Brain microvascular endothelial cell (primary cell): ENCODE data around the gene PYROXD2.

Source experiments
- DNase-seq: peaks from one replicate; pipeline ENCODE4 v3.0.0-alpha.2; 2020
- H3K27ac ChIP-seq: fragments of 250-450 bp; sonication (Bioruptor Pico); 2 replicates; pipeline ENCODE4 v1.5.1; 2020; ENCODE audit warnings: mild to moderate bottlenecking, moderate library complexity
- H3K27me3 ChIP-seq: fragments of 250-450 bp; sonication (Bioruptor Pico); replicated peaks from 2 replicates; pipeline ENCODE4 v1.5.1; 2020; ENCODE audit warnings: mild to moderate bottlenecking
- H3K36me3 ChIP-seq: fragments of 250-450 bp; sonication (Bioruptor Pico); replicated peaks from 2 replicates; pipeline ENCODE4 v1.5.1; 2020; ENCODE audit warnings: mild to moderate bottlenecking
- H3K4me3 ChIP-seq: 2 replicates; pipeline ENCODE4 v1.5.1; 2011; ENCODE audit warnings: low read depth, mild to moderate bottlenecking, control low read depth, low read length, moderate library complexity
- in situ Hi-C: cut with HindIII; loops from 2 replicates; pipeline ENCODE4 v1.10.0; 2017; ENCODE audit warnings: low sequenced_read_pairs, low pct_ligation_motif_present
- TF ChIP-seq, protein P1 (sequence below): IDR thresholded peaks from 2 replicates; pipeline ENCODE4 v1.5.1; 2011; ENCODE audit warnings: low read depth, mild to moderate bottlenecking, moderate library complexity, low read length, control low read depth, inconsistent platforms; ENCODE audit errors: missing control alignments

Gene PYROXD2

DNA sequence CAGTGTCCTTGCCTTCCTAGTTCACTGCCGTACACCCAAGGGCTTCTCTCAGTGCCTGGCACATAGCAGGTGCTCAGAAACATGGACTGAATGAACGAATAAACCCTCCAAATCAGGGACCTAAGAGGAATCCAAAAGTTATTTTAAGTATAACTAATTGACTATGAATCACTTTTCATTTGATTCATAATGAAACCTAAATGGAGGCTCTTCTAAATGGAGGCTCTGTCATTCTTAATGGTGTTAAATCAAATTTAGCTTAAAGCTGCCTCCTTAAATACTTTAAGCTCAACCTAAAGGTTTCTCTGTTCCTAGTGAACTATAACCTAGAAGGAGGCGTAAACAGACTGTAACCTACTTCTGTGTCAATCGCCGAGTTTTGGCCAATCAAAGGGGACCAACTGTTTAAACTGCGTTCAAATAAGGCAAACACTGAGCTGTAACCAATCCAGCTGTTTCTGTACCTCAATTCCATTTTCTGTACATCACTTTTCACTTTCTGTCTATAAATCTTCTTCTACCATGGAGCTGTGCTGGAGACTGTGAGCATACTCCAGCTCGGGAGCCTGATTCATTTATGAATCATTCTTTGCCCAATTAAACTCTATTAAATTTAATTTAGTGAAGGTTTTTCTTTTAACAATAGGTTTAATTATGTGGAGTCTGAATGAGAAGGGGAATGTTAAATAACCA lies 11.0 kb downstream of the PYROXD2 start:
- in situ Hi-C loops = no loop called here
- TF ChIP-seq, protein P1, sequence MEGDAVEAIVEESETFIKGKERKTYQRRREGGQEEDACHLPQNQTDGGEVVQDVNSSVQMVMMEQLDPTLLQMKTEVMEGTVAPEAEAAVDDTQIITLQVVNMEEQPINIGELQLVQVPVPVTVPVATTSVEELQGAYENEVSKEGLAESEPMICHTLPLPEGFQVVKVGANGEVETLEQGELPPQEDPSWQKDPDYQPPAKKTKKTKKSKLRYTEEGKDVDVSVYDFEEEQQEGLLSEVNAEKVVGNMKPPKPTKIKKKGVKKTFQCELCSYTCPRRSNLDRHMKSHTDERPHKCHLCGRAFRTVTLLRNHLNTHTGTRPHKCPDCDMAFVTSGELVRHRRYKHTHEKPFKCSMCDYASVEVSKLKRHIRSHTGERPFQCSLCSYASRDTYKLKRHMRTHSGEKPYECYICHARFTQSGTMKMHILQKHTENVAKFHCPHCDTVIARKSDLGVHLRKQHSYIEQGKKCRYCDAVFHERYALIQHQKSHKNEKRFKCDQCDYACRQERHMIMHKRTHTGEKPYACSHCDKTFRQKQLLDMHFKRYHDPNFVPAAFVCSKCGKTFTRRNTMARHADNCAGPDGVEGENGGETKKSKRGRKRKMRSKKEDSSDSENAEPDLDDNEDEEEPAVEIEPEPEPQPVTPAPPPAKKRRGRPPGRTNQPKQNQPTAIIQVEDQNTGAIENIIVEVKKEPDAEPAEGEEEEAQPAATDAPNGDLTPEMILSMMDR = no peak
- Histone ChIP-seq H3K27me3 (no peaks in the 10 kb centered on the region), H3K4me3 (no peak overlapping the region), H3K36me3 (no peaks in the 10 kb centered on the region), H3K27ac (peak overlapping the region; percentile 59)
- DNase-seq = no peak

DNA sequence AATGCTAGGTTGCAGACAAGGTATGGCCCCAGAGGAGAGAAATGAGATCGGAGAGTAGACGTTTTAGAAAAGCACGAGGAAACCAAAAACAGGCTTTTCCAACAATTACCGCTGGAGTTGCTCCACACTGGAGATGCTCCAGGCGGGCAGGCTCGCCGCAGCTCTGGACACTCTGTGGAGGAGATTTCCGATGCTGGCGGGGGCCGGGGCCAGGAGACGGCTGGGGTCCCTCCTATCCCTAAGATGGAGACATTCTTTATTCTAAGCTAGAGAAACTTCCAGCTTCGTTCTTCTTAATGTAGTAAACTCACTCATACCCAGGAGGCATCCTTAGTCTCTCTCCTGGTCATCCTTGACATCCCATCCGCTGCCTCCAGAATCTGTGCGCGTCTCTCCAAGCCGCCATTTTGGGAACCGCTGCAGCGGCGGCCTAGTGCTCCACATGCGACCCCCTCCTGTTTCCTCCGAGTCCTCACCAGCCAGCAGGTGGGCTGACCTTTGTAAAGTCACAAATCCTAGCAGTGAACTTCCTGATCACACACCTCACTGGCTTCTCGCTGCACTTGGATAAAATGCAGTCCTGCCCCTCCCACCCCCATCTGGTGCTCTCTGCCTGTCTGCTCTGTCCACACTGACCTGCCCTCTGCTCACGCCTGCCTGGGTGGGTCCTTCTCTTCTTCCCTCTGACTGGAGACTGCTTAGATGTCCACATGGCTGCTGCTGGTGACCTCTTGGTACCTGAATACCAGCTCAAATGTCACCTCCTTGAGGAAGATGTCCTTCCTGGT lies 11.9 kb downstream of the PYROXD2 start:
- DNase-seq = no peak
- TF ChIP-seq, protein P1 = no peak
- no peak overlapping the region for H3K27ac ChIP-seq
- H3K4me3 ChIP-seq = no peak overlapping the region
- H3K27me3 ChIP-seq = no peaks in the 10 kb centered on the region
- H3K36me3 ChIP-seq = no peaks in the 10 kb centered on the region
- in situ Hi-C loops = no loop called here

DNA sequence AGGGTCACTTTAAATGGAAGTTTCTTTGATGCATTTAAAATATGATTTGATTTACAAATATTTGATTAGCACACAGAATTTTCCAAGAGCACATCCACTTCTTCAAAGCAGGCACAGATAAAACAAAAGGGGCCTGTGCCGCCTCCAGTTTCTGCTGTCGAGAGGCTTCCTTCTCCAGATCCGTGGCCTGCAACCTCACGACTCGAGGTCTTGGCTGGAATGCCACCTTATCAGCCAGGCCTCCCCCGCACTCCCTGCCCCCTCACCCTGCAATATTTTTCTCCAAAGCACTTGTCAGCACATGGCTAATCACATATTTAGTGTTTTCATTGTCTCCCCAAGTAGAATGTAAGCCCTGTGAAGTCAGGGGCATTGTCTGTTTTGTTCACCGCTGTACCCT lies 12.5 kb downstream of the PYROXD2 start:
- TF ChIP-seq, protein P1 = no peak
- no peaks in the 10 kb centered on the region for H3K36me3 ChIP-seq
- in situ Hi-C loops = no loop called here
- no peaks in the 10 kb centered on the region for H3K27me3 ChIP-seq
- DNase-seq = no peak
- no peak overlapping the region for H3K27ac ChIP-seq
- no peak overlapping the region for H3K4me3 ChIP-seq

DNA sequence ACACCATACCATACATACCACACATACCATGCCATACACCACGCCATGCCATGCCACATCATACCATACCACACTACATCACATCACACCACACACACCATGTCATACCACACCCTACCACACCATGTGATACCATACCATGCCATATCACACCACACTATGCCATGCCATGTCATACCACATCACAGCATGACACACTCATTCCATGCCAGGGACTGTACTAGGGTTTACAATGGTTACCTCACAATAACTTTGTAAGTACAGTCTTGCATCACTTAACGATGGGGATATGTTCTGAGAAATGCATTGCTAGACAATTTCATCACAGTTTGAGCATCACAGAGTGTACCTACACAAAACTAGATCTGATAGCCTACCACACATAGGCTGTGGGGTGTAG lies 14.5 kb downstream of the PYROXD2 start:
- H3K4me3 ChIP-seq = no peak overlapping the region
- TF ChIP-seq, protein P1 = no peak
- H3K27ac ChIP-seq = no peak overlapping the region
- H3K36me3 ChIP-seq = no peaks in the 10 kb centered on the region
- in situ Hi-C loops = no loop called here
- no peaks in the 10 kb centered on the region for H3K27me3 ChIP-seq
- no peak for DNase-seq

DNA sequence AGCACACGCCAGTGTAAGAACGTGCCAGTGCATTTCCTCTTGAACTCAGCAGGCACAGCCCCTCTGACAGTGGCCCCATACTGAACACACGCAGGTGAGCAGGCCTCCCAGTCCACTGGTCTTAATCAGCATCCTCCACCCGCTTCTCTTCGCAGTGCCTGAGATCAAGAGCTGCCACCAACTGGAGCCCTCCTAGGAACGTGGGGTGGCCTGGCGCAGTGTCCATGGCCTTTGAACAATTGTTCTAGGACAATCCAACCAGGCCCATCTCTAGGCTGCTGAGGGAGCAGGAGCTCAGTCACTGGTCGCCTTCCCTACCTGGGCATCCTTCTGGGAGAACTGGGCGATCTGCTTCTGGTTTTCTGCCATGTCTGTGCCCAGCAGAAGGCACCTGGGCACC lies 15.2 kb downstream of the PYROXD2 start:
- in situ Hi-C loops = no loop called here

More for the DNA sequence above, 15.2 kb downstream of the PYROXD2 start:
- Histone ChIP-seq H3K36me3 (no peaks in the 10 kb centered on the region), H3K27me3 (no peaks in the 10 kb centered on the region), H3K27ac (no peak overlapping the region), H3K4me3 (no peak overlapping the region)
- DNase-seq = no peak
- TF ChIP-seq, protein P1 = no peak
